ENCODE data around the gene FAM13C.

GRCh38 chr10:59301067-59301754 is 61.1 kb downstream of the FAM13C start:
- TF ChIP-seq CTCF (IDR thresholded peaks at IDR 0.05) (no peak), POLR2A (IDR thresholded peaks at IDR 0.05) (no peak)
